Skeletal muscle tissue (tissue), 4 donors: ENCODE data around the gene P4HB. TPM values are rescaled to one million over a fixed set of nuclear protein-coding genes. Genes with fewer than 3 reads are reported as not detected.
A peak's percentile ranks its signal among the peaks of the same experiment; 100 is the strongest.
"Not testable (repeated sequence)": the region's sequence is repeated elsewhere in the genome, so short reads cannot be mapped to it uniquely, and the experiment has no call there.

ENCODE experiments used
- H3K27ac ChIP-seq: one replicate; pipeline ENCODE4 v1.7.0; 2013; ENCODE audit warnings: mild to moderate bottlenecking, low read depth, low read length, inconsistent platforms
- H3K27me3 ChIP-seq, 3 donors: one replicate each; pipeline ENCODE4 v1.7.0; 2013; ENCODE audit warnings: low read length in 3 of 3; ENCODE audit not compliant: control insufficient read depth in 3 of 3, insufficient read depth in 3 of 3
- H3K36me3 ChIP-seq, 3 donors: one replicate each; pipeline ENCODE4 v1.7.0; 2013; ENCODE audit warnings: low read length in 3 of 3; ENCODE audit not compliant: control insufficient read depth in 3 of 3, insufficient read depth in 3 of 3
- H3K4me1 ChIP-seq, 3 donors: one replicate each; pipeline ENCODE4 v1.7.0; 2013; ENCODE audit warnings: low read length in 3 of 3, mild to moderate bottlenecking in 3 of 3; ENCODE audit not compliant: control insufficient read depth in 3 of 3, insufficient read depth in 3 of 3
- H3K4me3 ChIP-seq, 3 donors: one replicate each; pipeline ENCODE4 v1.7.0; 2013; ENCODE audit warnings: low read length in 3 of 3
- H3K9ac ChIP-seq, 3 donors: one replicate each; pipeline ENCODE4 v1.7.0; 2013; ENCODE audit warnings: low read length in 3 of 3, mild to moderate bottlenecking in 3 of 3, moderate library complexity in 2 of 3, low read depth in 1 of 3
- H3K9me3 ChIP-seq, 3 donors: one replicate each; pipeline ENCODE4 v1.7.0; 2013; ENCODE audit warnings: low read length in 3 of 3; ENCODE audit not compliant: control insufficient read depth in 3 of 3
- total RNA-seq: library from RNA; depleted of rRNA; stranded (reverse); fragments of >200 nt; gene quantifications from one replicate; pipeline ENCODE4 v1.2.3, GENCODE V29; 2014
- donor health status: Osteomylitis.

The P4HB gene
- total RNA-seq, 1 donor from 2014 or later = 264 TPM

GRCh38 chr17:81841866-81842265, 18.5 kb downstream of the P4HB start:
- peak overlapping the region in 2 of 3 donors; percentile 51 to 72 for H3K4me3 ChIP-seq
- peaks cover 35 to 57% (median 56%) of the 10 kb centered on the region in 3 donors for H3K4me1 ChIP-seq

GRCh38 chr17:81840826-81841778, 19.2 kb downstream of the P4HB start:
- Histone ChIP-seq H3K9ac (peak overlapping the region; percentile 51 to 90 (median 72)), H3K27ac (peak overlapping the region; percentile 94), H3K4me3 (peak overlapping the region; percentile 2 to 72 (median 51)), H3K4me1 (peaks cover 35 to 63% (median 58%) of the 10 kb centered on the region in 3 donors), H3K9me3 (no peaks in the 10 kb centered on the region), H3K36me3 (peaks cover 25 to 34% (median 34%) of the 10 kb centered on the region in 3 donors), H3K27me3 (no peaks in the 10 kb centered on the region)

More at GRCh38 chr17:81841866-81842265, 18.5 kb downstream of the P4HB start:
- Histone ChIP-seq H3K9ac (peak overlapping the region; percentile 48 to 90 (median 72)), H3K9me3 (no peaks in the 10 kb centered on the region), H3K27me3 (no peaks in the 10 kb centered on the region), H3K27ac (peak overlapping the region; percentile 94), H3K36me3 (peaks cover 33 to 42% (median 41%) of the 10 kb centered on the region in 3 donors)

- H3K27me3 ChIP-seq, H3K4me3 ChIP-seq, H3K9me3 ChIP-seq: not testable (repeated sequence)
- peaks cover 39 to 72% (median 66%) of the 10 kb centered on the region in 3 donors for H3K4me1 ChIP-seq
- peak overlapping the region; percentile 94 for H3K27ac ChIP-seq
- H3K9ac ChIP-seq = peak overlapping the region in 2 of 3 donors; percentile 72 to 90
- peaks cover 15 to 24% (median 23%) of the 10 kb centered on the region in 3 donors for H3K36me3 ChIP-seq
Measured at GRCh38 chr17:81840059-81840458, 20.3 kb downstream of the P4HB start.

- peaks cover 39 to 73% (median 66%) of the 10 kb centered on the region in 3 donors for H3K4me1 ChIP-seq
- H3K4me3 ChIP-seq = peak overlapping the region in 2 of 3 donors; percentile 8 to 25
- H3K9ac ChIP-seq = peak overlapping the region; percentile 60 to 83 (median 80)
- H3K9me3 ChIP-seq = no peaks in the 10 kb centered on the region
- H3K27ac ChIP-seq = peak overlapping the region; percentile 94
- H3K27me3 ChIP-seq = no peaks in the 10 kb centered on the region
- H3K36me3 ChIP-seq = peaks cover 7 to 21% (median 16%) of the 10 kb centered on the region in 3 donors
Measured at GRCh38 chr17:81839301-81839700, 21.0 kb downstream of the P4HB start.

- Histone ChIP-seq H3K27ac (peak overlapping the region; percentile 94), H3K9me3 (no peaks in the 10 kb centered on the region), H3K9ac (peak overlapping the region; percentile 60 to 83 (median 80)), H3K27me3 (no peaks in the 10 kb centered on the region), H3K36me3 (peaks cover 7 to 20% (median 11%) of the 10 kb centered on the region in 3 donors), H3K4me1 (peaks cover 40 to 76% (median 67%) of the 10 kb centered on the region in 3 donors), H3K4me3 (peak overlapping the region in 2 of 3 donors; percentile 8 to 25)
Measured at GRCh38 chr17:81838753-81839255, 21.5 kb downstream of the P4HB start.

- Histone ChIP-seq H3K27me3 (no peaks in the 10 kb centered on the region), H3K36me3 (peaks cover 3 to 13% (median 5%) of the 10 kb centered on the region in 3 donors), H3K4me3 (peak overlapping the region in 2 of 3 donors; percentile 36 to 45), H3K4me1 (peaks cover 38 to 71% (median 61%) of the 10 kb centered on the region in 3 donors), H3K9ac (peak overlapping the region in 2 of 3 donors; percentile 32 to 50), H3K27ac (peak overlapping the region; percentile 80), H3K9me3 (no peaks in the 10 kb centered on the region)
Measured at GRCh38 chr17:81837641-81838040, 22.7 kb downstream of the P4HB start.

GRCh38 chr17:81834831-81835267, 25.5 kb downstream of the P4HB start, which contains the start of gene PPP1R27:
PPP1R27 (minus strand) TSS chr17:81835050; CDS start chr17:81834953, 97 bp downstream.
- Histone ChIP-seq H3K4me1 (peaks cover 36 to 62% (median 47%) of the 10 kb centered on the region in 3 donors), H3K4me3 (peak within 1 kb of the TSS; percentile 75 to 96 (median 88)), H3K36me3 (peaks cover 0 to 11% (median 5%) of the 10 kb centered on the region in 3 donors), H3K27ac (peak within 1 kb of the TSS; percentile 99), H3K9ac (peak within 1 kb of the TSS; percentile 98 to 100 (median 99)), H3K9me3 (no peaks in the 10 kb centered on the region), H3K27me3 (no peaks in the 10 kb centered on the region)

- Histone ChIP-seq H3K4me3 (peak overlapping the region; percentile 75 to 96 (median 88)), H3K27me3 (no peaks in the 10 kb centered on the region), H3K36me3 (peaks cover 0 to 11% (median 5%) of the 10 kb centered on the region in 3 donors), H3K9me3 (no peaks in the 10 kb centered on the region), H3K9ac (peak overlapping the region; percentile 98 to 100 (median 99)), H3K27ac (peak overlapping the region; percentile 99), H3K4me1 (peaks cover 35 to 59% (median 41%) of the 10 kb centered on the region in 3 donors)
Measured at GRCh38 chr17:81833921-81834830, 26.2 kb downstream of the P4HB start.
